Embryonic facial prominence (tissue), 1 donor: ENCODE measurements around the gene COX5A.

Experiments used
- DNase-seq: peaks from one replicate; pipeline ENCODE4 v3.0.0-alpha.2; 2016; ENCODE audit errors: extremely low spot score

COX5A gene

DNA sequence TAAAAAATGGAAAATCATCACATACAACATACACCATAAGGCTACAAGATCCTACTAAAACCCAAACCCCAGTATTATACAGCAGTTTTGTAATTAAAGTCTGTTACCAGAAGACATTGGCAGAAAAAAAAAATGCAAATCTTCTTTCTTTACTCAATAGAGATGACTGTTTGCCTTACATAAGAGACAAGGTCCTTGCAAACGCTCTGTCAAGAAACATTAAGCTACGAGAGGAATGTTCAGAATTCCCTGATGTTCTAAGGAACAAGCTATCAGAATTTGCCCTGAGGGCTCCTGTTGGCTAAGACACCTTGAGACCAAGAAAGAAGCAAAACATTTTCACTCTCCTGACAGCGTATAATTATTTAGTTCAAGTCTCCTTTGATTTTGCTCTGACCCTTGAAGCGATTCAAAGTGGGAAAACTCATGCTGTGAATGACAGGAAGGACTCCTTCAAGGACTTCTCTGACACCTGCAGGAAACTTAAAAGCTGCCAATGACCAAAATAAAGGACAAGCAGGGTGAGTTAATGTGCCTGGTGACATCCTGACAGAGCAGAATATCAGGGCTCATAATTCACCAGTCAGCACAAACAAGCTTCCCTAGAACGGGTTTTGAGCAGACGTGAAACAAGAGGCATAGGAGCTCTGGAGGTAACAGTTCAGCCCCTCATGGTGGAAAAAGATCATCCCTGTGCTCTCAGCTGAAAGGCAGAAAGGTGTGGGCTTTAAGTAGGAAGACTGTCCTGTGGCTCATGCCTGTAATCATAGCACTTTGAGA lies 67.2 kb downstream of the COX5A start:
- no peak for DNase-seq
